Measurements from ENCODE around the gene RTL10.

- no peak for TF ChIP-seq CTCF (IDR thresholded peaks at IDR 0.05 in 4 of 5, conservative IDR thresholded peaks at IDR 0.05 in 1 of 5)
- TF ChIP-seq POLR2A (IDR thresholded peaks at IDR 0.05), result no peak
Measured at GRCh38 chr22:19879643-19879991, 24.9 kb upstream of the RTL10 start.

Measured in gastrocnemius medialis (tissue), 4 donors.